Liver (tissue), 3 donors: ENCODE measurements around the gene CTU2.

Experiments used
- ATF3 ChIP-seq: IDR thresholded peaks from 2 replicates; pipeline ENCODE4 v1.6.1; 2016; ENCODE audit warnings: antibody characterized with exemption
- EGR1 ChIP-seq, 2 donors: IDR thresholded peaks; 2 replicates each; pipeline ENCODE4 v1.6.1; 2016 to 2018; ENCODE audit warnings: antibody characterized with exemption in 2 of 2, low read depth in 2 of 2
- GABPA ChIP-seq, 2 donors: IDR thresholded peaks in 1 of 2; conservative IDR thresholded peaks in 1 of 2; 2 replicates each; pipeline ENCODE4 v1.6.1; 2016; ENCODE audit warnings: antibody characterized with exemption in 2 of 2, mild to moderate bottlenecking in 1 of 2, moderate library complexity in 1 of 2
- HNF4G ChIP-seq: IDR thresholded peaks from 2 replicates; pipeline ENCODE4 v1.6.1; 2016; ENCODE audit warnings: antibody characterized with exemption
- NR2F2 ChIP-seq: IDR thresholded peaks from 2 replicates; pipeline ENCODE4 v1.6.1; 2016; ENCODE audit warnings: antibody characterized with exemption
- RAD21 ChIP-seq, 2 donors: IDR thresholded peaks; 2 replicates each; pipeline ENCODE4 v1.6.1; 2016; ENCODE audit warnings: antibody characterized with exemption in 2 of 2, mild to moderate bottlenecking in 2 of 2
- REST ChIP-seq: IDR thresholded peaks from 2 replicates; pipeline ENCODE4 v1.6.1; 2016; ENCODE audit warnings: antibody characterized with exemption, mild to moderate bottlenecking
- RXRA ChIP-seq, 2 donors: IDR thresholded peaks; 2 replicates each; pipeline ENCODE4 v1.6.1; 2017 to 2018; ENCODE audit warnings: antibody characterized with exemption in 2 of 2, mild to moderate bottlenecking in 1 of 2
- SP1 ChIP-seq: IDR thresholded peaks from 2 replicates; pipeline ENCODE4 v1.6.1; 2018; ENCODE audit warnings: antibody characterized with exemption, mild to moderate bottlenecking
- TAF1 ChIP-seq: conservative IDR thresholded peaks from 2 replicates; pipeline ENCODE4 v1.6.1; 2016; ENCODE audit warnings: antibody characterized with exemption, mild to moderate bottlenecking
- YY1 ChIP-seq: IDR thresholded peaks from 2 replicates; pipeline ENCODE4 v1.6.1; 2016; ENCODE audit warnings: antibody characterized with exemption, mild to moderate bottlenecking
- ZBTB33 ChIP-seq: IDR thresholded peaks from 2 replicates; pipeline ENCODE4 v1.6.1; 2016; ENCODE audit warnings: antibody characterized with exemption
- TF ChIP-seq, protein P1 (sequence below): fragments of 150-350 bp; IDR thresholded peaks from 2 replicates; pipeline ENCODE4 v1.5.1; 2017; ENCODE audit warnings: improper control_type of control experiment, low read depth, low read length; ENCODE audit not compliant: missing input control
- TF ChIP-seq, protein P2 (sequence below): IDR thresholded peaks from 2 replicates; pipeline ENCODE4 v1.6.1; 2016; ENCODE audit warnings: antibody characterized with exemption
- donor health status: healthy.
- donor health status: healthy.

DNA sequence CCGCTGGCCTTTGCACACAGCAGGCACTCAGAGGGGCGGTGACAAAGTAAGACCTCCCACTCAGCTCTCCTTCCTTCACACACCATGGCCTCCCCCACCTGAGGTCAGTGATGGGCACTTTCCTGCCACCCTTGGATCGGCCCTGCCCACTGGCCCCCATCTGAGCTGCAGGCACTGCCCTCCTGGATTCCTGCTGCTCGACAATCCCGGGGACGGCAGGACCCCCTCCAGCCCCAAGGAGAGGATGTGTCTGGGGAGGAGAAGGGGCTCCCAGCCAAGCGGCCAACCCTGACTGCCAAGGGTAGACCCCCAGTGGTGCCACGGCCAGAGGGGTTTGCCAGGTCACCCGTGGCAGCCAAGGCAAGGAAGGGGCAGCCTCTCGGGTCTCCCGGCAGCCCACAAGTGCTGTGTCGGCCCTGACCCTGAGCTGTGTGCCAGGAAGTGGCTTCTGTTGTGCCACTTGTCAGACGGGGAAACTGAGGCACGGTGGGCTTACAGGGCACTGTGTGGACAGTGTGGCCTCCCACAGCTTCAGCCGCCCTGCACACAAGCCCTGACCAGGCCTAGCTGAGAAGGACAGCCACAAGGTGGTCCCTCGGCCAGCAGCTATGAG is 56.1 kb downstream of the CTU2 start:
- TF ChIP-seq, protein P1, sequence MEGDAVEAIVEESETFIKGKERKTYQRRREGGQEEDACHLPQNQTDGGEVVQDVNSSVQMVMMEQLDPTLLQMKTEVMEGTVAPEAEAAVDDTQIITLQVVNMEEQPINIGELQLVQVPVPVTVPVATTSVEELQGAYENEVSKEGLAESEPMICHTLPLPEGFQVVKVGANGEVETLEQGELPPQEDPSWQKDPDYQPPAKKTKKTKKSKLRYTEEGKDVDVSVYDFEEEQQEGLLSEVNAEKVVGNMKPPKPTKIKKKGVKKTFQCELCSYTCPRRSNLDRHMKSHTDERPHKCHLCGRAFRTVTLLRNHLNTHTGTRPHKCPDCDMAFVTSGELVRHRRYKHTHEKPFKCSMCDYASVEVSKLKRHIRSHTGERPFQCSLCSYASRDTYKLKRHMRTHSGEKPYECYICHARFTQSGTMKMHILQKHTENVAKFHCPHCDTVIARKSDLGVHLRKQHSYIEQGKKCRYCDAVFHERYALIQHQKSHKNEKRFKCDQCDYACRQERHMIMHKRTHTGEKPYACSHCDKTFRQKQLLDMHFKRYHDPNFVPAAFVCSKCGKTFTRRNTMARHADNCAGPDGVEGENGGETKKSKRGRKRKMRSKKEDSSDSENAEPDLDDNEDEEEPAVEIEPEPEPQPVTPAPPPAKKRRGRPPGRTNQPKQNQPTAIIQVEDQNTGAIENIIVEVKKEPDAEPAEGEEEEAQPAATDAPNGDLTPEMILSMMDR = no peak
- TF ChIP-seq RAD21 (IDR thresholded peaks at IDR 0.05) (no peak), GABPA (IDR thresholded peaks at IDR 0.05 in 1 of 2, conservative IDR thresholded peaks at IDR 0.05 in 1 of 2) (no peak), TAF1 (no peak), YY1 (no peak), REST (no peak), SP1 (no peak), NR2F2 (no peak), EGR1 (IDR thresholded peaks at IDR 0.05; ENCODE audit: low read depth in 2 of 2) (no peak), HNF4G (no peak), RXRA (IDR thresholded peaks at IDR 0.05) (no peak), ZBTB33 (no peak), ATF3 (no peak)
- TF ChIP-seq, protein P2, sequence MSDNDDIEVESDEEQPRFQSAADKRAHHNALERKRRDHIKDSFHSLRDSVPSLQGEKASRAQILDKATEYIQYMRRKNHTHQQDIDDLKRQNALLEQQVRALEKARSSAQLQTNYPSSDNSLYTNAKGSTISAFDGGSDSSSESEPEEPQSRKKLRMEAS = no peak
